Omental fat pad (tissue), 4 donors: ENCODE measurements around the gene C3orf49. TPM values are rescaled to one million over a fixed set of nuclear protein-coding genes. Genes with fewer than 3 reads are reported as not detected.

Experiments
- ATAC-seq: fragments of 150-250 bp; one replicate; pipeline ENCODE4 v1.9.1; 2016; ENCODE audit warnings: mild to moderate bottlenecking, moderate library complexity; ENCODE audit not compliant: low FRiP score
- DNase-seq: peaks from one replicate; pipeline ENCODE4 v3.0.0-alpha.2; 2019; ENCODE audit warnings: low spot score
- CTCF ChIP-seq, 3 donors: fragments of 450-650 bp; IDR thresholded peaks; one replicate each; pipeline ENCODE4 v1.5.1; 2016 to 2017; ENCODE audit warnings: antibody characterized with exemption in 3 of 3, mild to moderate bottlenecking in 3 of 3, moderate library complexity in 2 of 3
- total RNA-seq, 4 donors: library from RNA; depleted of rRNA; stranded (reverse); fragments of >200 nt; gene quantifications; one replicate each; pipeline ENCODE4 v1.1.0, GENCODE V29; 2016

Gene C3orf49
- total RNA-seq, 4 donors from 2014 or later = not detected

GRCh38 chr3:63847718-63848450 lies 28.8 kb downstream of the C3orf49 start:
- ATAC-seq (no peak), DNase-seq (no peak)
- TF ChIP-seq CTCF (IDR thresholded peaks at IDR 0.05) = no peak

- no peak for DNase-seq
- no peak for ATAC-seq
- TF ChIP-seq CTCF (IDR thresholded peaks at IDR 0.05) = no peak
Observed at GRCh38 chr3:63849175-63849574, 30.1 kb downstream of the C3orf49 start.

- no peak for DNase-seq
- no peak for TF ChIP-seq CTCF (IDR thresholded peaks at IDR 0.05)
- ATAC-seq = no peak
Observed at GRCh38 chr3:63851287-63851686, 32.2 kb downstream of the C3orf49 start.

GRCh38 chr3:63853106-63853505 lies 34.0 kb downstream of the C3orf49 start:
- no peak for DNase-seq
- no peak for ATAC-seq

GRCh38 chr3:63855333-63855940 lies 36.3 kb downstream of the C3orf49 start:
- no peak for TF ChIP-seq CTCF (IDR thresholded peaks at IDR 0.05)
- ATAC-seq (no peak), DNase-seq (no peak)

More at GRCh38 chr3:63853106-63853505, 34.0 kb downstream of the C3orf49 start:
- no peak for TF ChIP-seq CTCF (IDR thresholded peaks at IDR 0.05)

GRCh38 chr3:63857311-63857710 lies 38.2 kb downstream of the C3orf49 start:
- no peak for TF ChIP-seq CTCF (IDR thresholded peaks at IDR 0.05)
- ATAC-seq (no peak), DNase-seq (no peak)

- ATAC-seq = no peak
- no peak for DNase-seq
- no peak for TF ChIP-seq CTCF (IDR thresholded peaks at IDR 0.05)
Observed at GRCh38 chr3:63860776-63861175, 41.7 kb downstream of the C3orf49 start.
